ENCODE measurements around the gene ZCCHC13. TPM values are rescaled to one million over a fixed set of nuclear protein-coding genes. Genes with fewer than 3 reads are reported as not detected.

Gene ZCCHC13
- total and polyA plus RNA-seq, 2 experiments from 2014 or later: not detected

DNA sequence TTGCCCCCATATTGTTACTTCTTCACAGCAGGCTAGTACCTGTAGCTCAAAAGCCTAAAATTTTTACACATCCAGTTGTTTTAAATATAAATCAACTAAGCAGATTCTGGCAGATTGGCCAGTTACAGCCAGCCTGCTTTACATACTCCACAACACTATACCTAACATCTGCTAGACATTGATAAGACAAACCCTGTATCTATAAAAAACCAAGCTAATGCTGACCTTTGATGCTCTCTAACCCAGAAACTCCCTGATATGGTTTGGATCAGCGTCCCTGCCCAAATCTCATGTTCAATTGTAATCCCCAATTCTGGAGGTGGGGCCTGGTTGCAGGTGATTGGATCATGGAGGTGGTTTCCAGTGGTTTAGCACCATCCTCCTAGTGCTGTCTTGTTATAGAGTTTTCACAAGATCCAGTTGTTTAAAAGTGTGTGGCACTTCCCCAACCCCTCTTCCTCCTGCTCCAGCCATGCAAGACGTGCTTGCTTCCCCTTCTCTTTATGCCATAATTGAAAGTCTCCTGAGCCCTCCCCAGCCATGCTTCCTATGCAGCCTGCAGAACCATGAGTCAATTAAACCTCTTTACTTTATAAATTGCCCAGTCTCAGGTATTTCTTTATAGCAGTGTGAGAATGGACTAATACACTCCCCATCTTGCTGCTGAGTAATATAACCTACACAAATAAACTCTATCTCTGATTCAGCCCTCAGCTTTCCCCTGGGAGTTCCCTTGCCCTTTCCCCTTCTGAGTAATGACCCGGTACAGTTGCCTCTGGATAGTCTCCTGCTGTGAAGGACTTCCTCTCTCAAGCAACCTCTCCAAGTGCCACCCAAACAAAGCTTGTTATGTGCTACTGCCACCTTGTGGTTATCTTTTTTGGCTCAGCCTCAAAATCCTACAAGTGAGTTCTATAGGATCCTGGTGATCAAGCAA, 39.6 kb downstream of the ZCCHC13 start:
- no peak overlapping the region for H3K4me3 ChIP-seq
- peaks cover 6% of the 10 kb centered on the region for H3K4me1 ChIP-seq (ENCODE audit: insufficient read depth)
- no peak for TF ChIP-seq EZH2 (IDR thresholded peaks at IDR 0.05; ENCODE audit: insufficient read depth, poor library complexity, severe bottlenecking)
- TF ChIP-seq EZH2phosphoT487 (IDR thresholded peaks at IDR 0.05; ENCODE audit: insufficient read depth, low read depth): no peak
- H4K20me1 ChIP-seq (ENCODE audit: insufficient read depth): no peaks in the 10 kb centered on the region
- no peaks in the 10 kb centered on the region for H3K79me2 ChIP-seq (ENCODE audit: insufficient read depth)
- H2AFZ ChIP-seq: no peak overlapping the region
- H3K27me3 ChIP-seq (replicated peaks; ENCODE audit: insufficient read depth): no peaks in the 10 kb centered on the region
- in situ Hi-C loops (cut with MboI): loop anchor here (25.0 kb wide), 2 partner anchors 331 to 481 kb away; partner anchors contain the start of gene XIST
- no peaks in the 10 kb centered on the region for H3K9me3 ChIP-seq (ENCODE audit: low read depth)
- H3K9ac ChIP-seq: no peak overlapping the region
- H3K4me2 ChIP-seq (ENCODE audit: unreplicated experiment): peak overlapping the region; percentile 35
- peak; percentile 92 for DNase-seq
- H3K27ac ChIP-seq: no peak overlapping the region
- 56 to 58% methylated on average over 3 of the region's 3 CpGs for WGBS, 2 experiments (ENCODE audit: low coverage in 1 of 2, low lambda C conversion rate in 2 of 2, missing lambda C conversion rate in 2 of 2)
- H3F3A ChIP-seq (ENCODE audit: insufficient read depth): no peaks in the 10 kb centered on the region
- no peaks in the 10 kb centered on the region for H3K36me3 ChIP-seq (ENCODE audit: low read depth)
- no peaks in the 10 kb centered on the region for H3K9me2 ChIP-seq (ENCODE audit: insufficient read depth)

DNA sequence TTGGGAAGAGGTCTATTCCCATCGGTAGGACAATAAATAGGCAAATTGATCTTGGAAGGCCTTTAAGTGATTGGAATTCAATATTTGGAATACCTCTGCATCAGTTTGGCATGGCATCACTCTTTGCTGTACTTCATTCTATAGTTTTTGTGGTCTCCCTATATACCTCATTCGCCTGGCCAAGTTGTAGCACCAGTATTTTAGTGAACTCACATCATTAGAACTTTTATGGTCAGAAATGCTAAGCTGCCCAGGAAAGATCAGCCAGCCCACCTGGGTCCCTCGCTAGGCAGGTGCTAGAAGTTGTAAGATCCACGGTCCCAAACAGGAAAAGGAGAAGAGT, 40.3 kb downstream of the ZCCHC13 start:
- Histone ChIP-seq H3K4me3 (no peak overlapping the region), H3F3A (ENCODE audit: insufficient read depth) (no peaks in the 10 kb centered on the region; the same call in 1 of the 2 replicates), H3K27ac (no peak overlapping the region), H3K79me2 (ENCODE audit: insufficient read depth) (no peaks in the 10 kb centered on the region), H3K4me2 (ENCODE audit: unreplicated experiment) (no peak overlapping the region), H2AFZ (no peak overlapping the region), H4K20me1 (ENCODE audit: insufficient read depth) (no peaks in the 10 kb centered on the region), H3K27me3 (replicated peaks; ENCODE audit: insufficient read depth) (no peaks in the 10 kb centered on the region), H3K9me2 (ENCODE audit: insufficient read depth) (no peaks in the 10 kb centered on the region), H3K36me3 (ENCODE audit: low read depth) (no peaks in the 10 kb centered on the region), H3K9me3 (ENCODE audit: low read depth) (no peaks in the 10 kb centered on the region), H3K4me1 (ENCODE audit: insufficient read depth) (peaks cover 10% of the 10 kb centered on the region), H3K9ac (no peak overlapping the region)
- TF ChIP-seq EZH2phosphoT487 (IDR thresholded peaks at IDR 0.05; ENCODE audit: insufficient read depth, low read depth) (no peak), EZH2 (IDR thresholded peaks at IDR 0.05; ENCODE audit: insufficient read depth, poor library complexity, severe bottlenecking) (no peak)
- no peak for DNase-seq
- WGBS, 2 experiments (ENCODE audit: low coverage in 1 of 2, low lambda C conversion rate in 2 of 2, missing lambda C conversion rate in 2 of 2): 71 to 75% methylated on average over 4 of the region's 4 CpGs
- in situ Hi-C loops (cut with MboI): loop anchor here (25.0 kb wide), 2 partner anchors 332 to 482 kb away; partner anchors contain the start of gene XIST

GRCh38 chrX:74346088-74346487, 42.1 kb downstream of the ZCCHC13 start:
- Histone ChIP-seq H3F3A (ENCODE audit: insufficient read depth) (no peaks in the 10 kb centered on the region; the same call in 1 of the 2 replicates), H3K27ac (no peak overlapping the region), H3K9me3 (ENCODE audit: low read depth) (no peaks in the 10 kb centered on the region), H3K36me3 (ENCODE audit: low read depth) (no peaks in the 10 kb centered on the region), H3K9me2 (ENCODE audit: insufficient read depth) (no peaks in the 10 kb centered on the region), H3K79me2 (ENCODE audit: insufficient read depth) (no peaks in the 10 kb centered on the region), H3K4me3 (no peak overlapping the region), H2AFZ (no peak overlapping the region), H3K4me2 (ENCODE audit: unreplicated experiment) (no peak overlapping the region), H3K27me3 (replicated peaks; ENCODE audit: insufficient read depth) (no peaks in the 10 kb centered on the region), H3K9ac (no peak overlapping the region), H3K4me1 (ENCODE audit: insufficient read depth) (peaks cover 17% of the 10 kb centered on the region), H4K20me1 (ENCODE audit: insufficient read depth) (no peaks in the 10 kb centered on the region)
- WGBS, 2 experiments (ENCODE audit: low coverage in 1 of 2, low lambda C conversion rate in 2 of 2, missing lambda C conversion rate in 2 of 2): 79 to 100% methylated on average over 2 of the region's 2 CpGs
- in situ Hi-C loops (cut with MboI): loop anchor here (25.0 kb wide), 2 partner anchors 334 to 484 kb away; partner anchors contain the start of gene XIST
- no peak for DNase-seq
- TF ChIP-seq EZH2phosphoT487 (IDR thresholded peaks at IDR 0.05; ENCODE audit: insufficient read depth, low read depth) (no peak), EZH2 (IDR thresholded peaks at IDR 0.05; ENCODE audit: insufficient read depth, poor library complexity, severe bottlenecking) (no peak)

- WGBS, 2 experiments (ENCODE audit: low coverage in 1 of 2, low lambda C conversion rate in 2 of 2, missing lambda C conversion rate in 2 of 2): 34 to 41% methylated on average over 3 of the region's 3 CpGs
- in situ Hi-C loops (cut with MboI): loop anchor here (25.0 kb wide), 2 partner anchors 337 to 487 kb away; partner anchors contain the start of gene XIST
- Histone ChIP-seq H3F3A (ENCODE audit: insufficient read depth) (no peaks in the 10 kb centered on the region; the same call in 1 of the 2 replicates), H4K20me1 (ENCODE audit: insufficient read depth) (no peaks in the 10 kb centered on the region), H3K9me2 (ENCODE audit: insufficient read depth) (no peaks in the 10 kb centered on the region), H2AFZ (no peak overlapping the region), H3K36me3 (ENCODE audit: low read depth) (no peaks in the 10 kb centered on the region), H3K27me3 (replicated peaks; ENCODE audit: insufficient read depth) (no peaks in the 10 kb centered on the region), H3K79me2 (ENCODE audit: insufficient read depth) (no peaks in the 10 kb centered on the region), H3K27ac (no peak overlapping the region), H3K9ac (no peak overlapping the region), H3K4me1 (ENCODE audit: insufficient read depth) (peaks cover 10% of the 10 kb centered on the region), H3K4me2 (ENCODE audit: unreplicated experiment) (no peak overlapping the region), H3K4me3 (no peak overlapping the region), H3K9me3 (ENCODE audit: low read depth) (no peaks in the 10 kb centered on the region)
- peak; percentile 68 for DNase-seq
- TF ChIP-seq EZH2phosphoT487 (IDR thresholded peaks at IDR 0.05; ENCODE audit: insufficient read depth, low read depth): no peak
- no peak for TF ChIP-seq EZH2 (IDR thresholded peaks at IDR 0.05; ENCODE audit: insufficient read depth, poor library complexity, severe bottlenecking)
Measured at GRCh38 chrX:74349387-74349786, 45.4 kb downstream of the ZCCHC13 start.

Data from GM23248 (cell line).